ENCODE measurements around the gene OR51A4. TPM values are rescaled to one million over a fixed set of nuclear protein-coding genes. Genes with fewer than 3 reads are reported as not detected.

OR51A4 gene
- total RNA-seq, 1 donor from 2014 or later, result not detected

DNA sequence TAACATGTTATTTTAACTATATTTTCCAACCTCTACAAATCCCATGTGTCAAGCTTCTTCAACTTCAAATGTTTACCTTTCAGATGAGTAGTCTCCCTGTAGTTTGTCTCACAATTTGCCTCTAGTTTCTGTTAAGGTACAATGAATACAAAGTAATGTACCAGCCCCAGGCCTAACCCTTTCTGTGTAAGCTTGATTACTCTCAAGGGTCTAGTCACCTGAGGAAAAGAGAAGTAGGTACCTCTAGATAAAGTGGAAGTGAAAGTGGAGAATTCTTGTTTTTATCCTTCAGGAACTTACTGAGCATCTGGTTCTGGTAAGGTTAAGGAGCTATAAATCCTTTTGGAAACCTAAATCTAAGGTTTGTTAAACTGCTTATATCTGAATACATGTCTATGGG, 43.9 kb downstream of the OR51A4 start, which contains the start of gene OR51A7:
OR51A7 (plus strand) TSS at position 300 of the 400 bp plus-strand sequence. CDS start 3,587 bp downstream, outside the sequence.
- Histone ChIP-seq H4K20me1 (ENCODE audit: insufficient read depth, low read length) (no peaks in the 10 kb centered on the region), H3K4me2 (ENCODE audit: low read length) (no peak within 1 kb of the TSS)
- no peaks in the 10 kb centered on the region for H3K9me3 Mint-ChIP-seq (ENCODE audit: unreplicated experiment)

More for the DNA sequence above, 43.9 kb downstream of the OR51A4 start, which contains the start of gene OR51A7:
- DNase-seq (ENCODE audit: low read depth) (no peak), FAIRE-seq (no peak)
- no peak within 1 kb of the TSS for H2AFZ ChIP-seq (ENCODE audit: low read depth, low read length)
- H3K27ac ChIP-seq (ENCODE audit: low read depth, low read length), result no peak within 1 kb of the TSS
- no peaks in the 10 kb centered on the region for H3K27me3 ChIP-seq (ENCODE audit: insufficient read depth, low read length)
- TF ChIP-seq CTCF (IDR thresholded peaks at IDR 0.05; ENCODE audit: insufficient read depth, low read depth, low read length), result no peak
- TF ChIP-seq EZH2 (IDR thresholded peaks at IDR 0.05; ENCODE audit: insufficient read depth, low read length), result no peak
- no peaks in the 10 kb centered on the region for H3K79me2 ChIP-seq (ENCODE audit: insufficient read depth, low read length)
- H3K36me3 ChIP-seq (ENCODE audit: insufficient read depth, low read length), result no peaks in the 10 kb centered on the region
- no peaks in the 10 kb centered on the region for H3K36me3 Mint-ChIP-seq (ENCODE audit: low read depth, unreplicated experiment)
- no peaks in the 10 kb centered on the region for H3K9me3 ChIP-seq (ENCODE audit: insufficient read depth, low read depth, low read length)
- H3K4me1 Mint-ChIP-seq (ENCODE audit: low read depth, unreplicated experiment), result peaks cover 4% of the 10 kb centered on the region
- no peaks in the 10 kb centered on the region for H3K27me3 Mint-ChIP-seq (ENCODE audit: low read depth, unreplicated experiment)
- no peak within 1 kb of the TSS for H3K27ac Mint-ChIP-seq (ENCODE audit: unreplicated experiment)
- no peaks in the 10 kb centered on the region for H3K4me1 ChIP-seq (ENCODE audit: insufficient read depth, low read length)
- H3K9ac ChIP-seq (ENCODE audit: low read length), result no peak within 1 kb of the TSS
- no peak within 1 kb of the TSS for H3K4me3 Mint-ChIP-seq (ENCODE audit: unreplicated experiment)
- no peak within 1 kb of the TSS for H3K4me3 ChIP-seq (ENCODE audit: insufficient read depth, low read depth, low read length)

Other genes with a start within 250 kb of the OR51A4 start
- gene OR51E2, start 249.8 kb downstream of the OR51A4 start, total RNA-seq, result 0.27 and 0.38 TPM in 2 replicates
- gene MMP26, start 242.8 kb downstream of the OR51A4 start, total RNA-seq, result not detected in 2 replicates
- gene OR51F1, start 177.7 kb downstream of the OR51A4 start, total RNA-seq, result not detected in 2 replicates
- not detected in 2 replicates for gene OR52R1, start 143.2 kb downstream of the OR51A4 start, total RNA-seq
- gene OR51F2, start 126.3 kb downstream of the OR51A4 start, total RNA-seq, result not detected in 2 replicates
- not detected in 2 replicates for gene OR51S1, start 98.4 kb downstream of the OR51A4 start, total RNA-seq
- gene OR51T1, start 65.7 kb downstream of the OR51A4 start, total RNA-seq, result not detected in 2 replicates
- not detected in 2 replicates for gene OR51A7, start 43.8 kb downstream of the OR51A4 start, total RNA-seq
- gene OR51G2, start 28.3 kb downstream of the OR51A4 start, total RNA-seq, result not detected in 2 replicates
- not detected in 2 replicates for gene OR51G1, start 23.3 kb downstream of the OR51A4 start, total RNA-seq
- gene OR51A2, start 8.1 kb upstream of the OR51A4 start, total RNA-seq, result not detected in 2 replicates
- gene OR51L1, start 47.2 kb upstream of the OR51A4 start, total RNA-seq, result not detected in 2 replicates
- not detected in 2 replicates for gene OR52J3, start 98.9 kb upstream of the OR51A4 start, total RNA-seq
- not detected in 2 replicates for gene OR52E2, start 112.0 kb upstream of the OR51A4 start, total RNA-seq
- 0.31 TPM in 1 of 2 replicates, not detected in the other for gene OR52E1, start 122.0 kb upstream of the OR51A4 start, total RNA-seq
- not detected in 2 replicates for gene OR52A5, start 190.8 kb upstream of the OR51A4 start, total RNA-seq
- not detected in 2 replicates for gene OR52A1, start 207.2 kb upstream of the OR51A4 start, total RNA-seq